HG02571 (cell line): ENCODE data around the gene SMCR8.
"Not testable (repeated sequence)": the region's sequence is repeated elsewhere in the genome, so short reads cannot be mapped to it uniquely, and the experiment has no call there.

Experiments
- ATAC-seq: cut with Tn5 transposase; IDR thresholded peaks from one replicate; pipeline ENCODE4 v1.9.1; 2021; ENCODE audit warnings: mild to moderate bottlenecking, moderate library complexity; ENCODE audit not compliant: unreplicated experiment

SMCR8 gene

GRCh38 chr17:18356624-18357023 is 41.5 kb downstream of the SMCR8 start:
- ATAC-seq, result no peak

GRCh38 chr17:18360518-18360917 is 45.4 kb downstream of the SMCR8 start:
- no peak for ATAC-seq

DNA sequence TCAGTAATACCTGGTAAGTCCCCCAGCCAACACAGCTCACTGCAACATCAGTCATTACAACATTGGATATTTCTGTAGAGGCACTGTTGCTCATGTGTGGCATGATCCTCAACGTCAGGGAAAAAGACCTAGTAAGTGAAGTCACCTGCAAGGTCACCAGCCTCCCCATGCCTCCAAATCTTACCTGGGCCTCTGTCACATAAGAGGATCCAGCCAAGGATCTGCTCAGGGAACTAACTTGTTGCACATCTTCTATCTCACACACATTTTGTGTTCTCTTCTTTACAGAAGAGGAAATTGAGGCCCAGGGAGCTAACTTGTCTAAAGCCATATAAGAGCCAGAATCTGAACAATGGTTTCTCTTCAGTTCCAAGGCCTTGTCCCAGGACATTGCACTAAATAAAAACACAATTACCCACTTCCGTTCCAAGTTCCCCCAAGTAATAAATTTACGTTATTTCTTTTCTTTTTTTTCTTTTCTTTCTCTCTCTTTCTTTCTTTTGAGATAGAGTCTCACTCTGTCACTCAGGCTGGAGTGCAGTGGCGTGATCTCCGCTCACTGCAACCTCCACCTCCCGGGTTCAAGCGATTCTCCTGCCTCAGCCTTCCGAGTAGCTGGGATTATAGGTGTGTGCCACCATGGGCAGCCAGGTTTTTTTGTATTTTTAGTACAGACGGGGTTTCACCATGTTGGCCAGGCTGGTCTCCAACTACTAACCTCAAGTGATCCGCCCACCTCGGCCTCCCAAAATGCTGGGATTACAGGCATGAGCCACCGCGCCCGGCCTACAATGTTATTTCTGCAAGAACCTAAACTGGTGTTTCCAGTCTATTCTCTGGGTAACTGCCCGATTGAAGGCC is 47.0 kb downstream of the SMCR8 start:
- ATAC-seq, result no peak

DNA sequence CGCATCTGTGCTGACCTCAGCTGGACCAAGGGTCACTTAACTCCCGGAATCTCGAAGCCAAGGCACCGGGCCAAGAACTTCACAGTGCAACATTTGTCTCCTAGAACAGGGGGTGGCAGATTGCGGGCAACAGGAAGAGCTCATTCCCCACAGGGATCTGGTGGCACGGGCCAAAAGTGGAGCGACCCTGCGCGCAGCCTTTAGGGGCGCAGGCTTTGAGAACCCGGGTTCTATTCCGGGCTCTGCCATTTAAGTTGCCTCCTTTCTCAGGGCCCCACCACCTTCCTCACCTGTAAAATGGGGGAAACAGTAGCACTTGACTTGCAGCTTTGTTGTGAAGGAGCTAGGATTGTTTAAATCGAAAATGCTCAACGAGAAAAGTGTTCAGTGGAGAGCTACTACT is 47.6 kb downstream of the SMCR8 start:
- ATAC-seq, result no peak

DNA sequence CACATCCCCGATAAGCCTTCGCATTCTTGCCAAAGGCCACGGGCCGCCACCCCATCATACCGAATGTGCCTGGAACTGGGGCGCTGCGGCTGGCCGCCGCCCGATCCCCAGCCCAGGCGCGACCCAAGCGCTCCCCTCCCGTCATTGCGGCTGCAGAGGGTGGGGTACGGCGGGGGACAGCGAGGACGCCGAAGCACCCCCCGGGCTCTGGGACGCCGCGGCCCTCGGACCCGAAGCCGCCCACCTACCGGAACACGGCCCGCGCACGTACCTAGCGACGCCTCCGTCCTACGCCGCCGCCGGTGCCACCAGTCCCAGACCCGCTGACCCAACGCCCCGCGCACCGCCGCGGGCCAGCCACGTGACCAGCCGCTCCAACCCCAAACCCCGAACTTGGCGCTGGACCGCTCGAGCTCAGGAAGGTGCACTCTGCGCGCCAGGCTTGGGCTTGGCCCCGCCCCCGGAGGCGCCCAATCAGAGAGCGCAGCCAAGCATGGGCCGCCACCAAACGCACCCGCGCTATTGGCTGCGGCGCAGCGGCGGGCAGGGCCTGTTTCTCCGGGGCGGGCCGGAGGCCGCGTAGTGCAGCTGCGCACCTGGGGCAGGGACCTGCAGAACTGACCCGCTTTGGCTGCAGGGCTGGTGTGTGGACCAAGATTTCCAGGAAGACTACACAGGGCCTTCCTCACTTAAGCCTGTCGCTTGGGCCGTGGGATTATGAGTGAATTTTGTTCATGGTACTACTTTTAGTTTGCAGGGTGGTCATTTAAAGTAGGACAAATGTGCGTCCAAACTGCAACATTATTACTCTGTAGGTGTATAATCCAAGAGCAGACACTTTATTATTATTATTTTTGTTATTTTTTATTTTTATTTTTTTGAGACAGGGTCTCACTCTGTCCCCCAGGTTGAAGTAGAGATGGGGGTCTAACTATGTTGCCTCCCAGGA is 48.3 kb downstream of the SMCR8 start, which contains the start of gene SHMT1:
SHMT1 (minus strand) TSS at position 450 of the 949 bp plus-strand sequence. CDS start 7,569 bp downstream, outside the sequence.
- peak; percentile 98 for ATAC-seq

GRCh38 chr17:18364166-18364565 is 49.1 kb downstream of the SMCR8 start:
- ATAC-seq, result no peak

- no peak for ATAC-seq
Observed at GRCh38 chr17:18368946-18369345, 53.9 kb downstream of the SMCR8 start.

DNA sequence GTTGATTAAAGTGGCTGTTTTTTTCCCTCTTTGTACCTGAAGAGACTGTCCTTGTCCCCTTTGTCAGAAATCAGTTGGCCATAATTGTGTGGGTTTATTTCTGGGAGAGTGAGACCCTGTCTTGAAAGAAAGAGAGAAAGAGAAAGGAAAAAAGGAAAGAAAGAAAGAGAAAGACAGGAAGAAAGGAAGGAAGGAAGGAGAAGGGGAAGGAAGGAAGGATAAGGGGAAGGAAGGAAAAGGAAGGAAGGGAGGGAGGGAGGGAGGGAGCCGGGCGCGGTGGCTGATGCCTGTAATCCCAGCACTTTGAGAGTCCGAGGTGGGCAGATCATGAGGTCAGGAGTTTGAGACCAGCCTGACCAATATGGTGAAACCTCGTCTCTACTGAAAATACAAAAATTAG is 55.7 kb downstream of the SMCR8 start:
- ATAC-seq, result no peak

DNA sequence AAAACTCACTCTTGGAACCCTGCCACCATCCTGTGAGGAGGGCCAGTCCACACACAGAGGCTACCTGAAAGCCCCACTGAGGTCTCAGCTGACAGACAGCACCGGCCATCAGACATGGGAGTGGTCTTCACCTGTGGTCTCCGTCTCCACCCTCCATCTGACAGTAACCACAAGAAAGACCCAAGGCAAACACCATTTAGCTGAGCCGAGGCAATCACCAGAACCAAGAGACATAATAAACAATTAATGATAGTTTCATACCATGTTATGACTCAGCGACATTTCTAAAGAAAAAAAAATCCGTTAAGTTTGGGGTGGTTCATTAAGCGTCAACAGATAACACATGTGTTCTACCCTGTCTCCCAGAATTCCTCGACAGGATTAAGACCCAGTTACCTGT is 56.4 kb downstream of the SMCR8 start:
- no peak for ATAC-seq

GRCh38 chr17:18373181-18373580 is 58.1 kb downstream of the SMCR8 start:
- not testable (repeated sequence) for ATAC-seq

- ATAC-seq, result no peak
Observed at GRCh38 chr17:18374216-18374615, 59.1 kb downstream of the SMCR8 start.
